HepG2 (cell line): ENCODE measurements around the gene TBC1D10A. TPM values are rescaled to one million over a fixed set of nuclear protein-coding genes. Genes with fewer than 3 reads are reported as not detected.

ENCODE experiments used
- ELF4 ChIP-seq: sonication (generic); formaldehyde crosslinking; IDR thresholded peaks from 2 replicates; pipeline ENCODE4 v1.5.0; 2020; ENCODE audit warnings: missing genetic modification reagents, mild to moderate bottlenecking, moderate library complexity, borderline replicate concordance
- GABPB1 ChIP-seq: IDR thresholded peaks from 2 replicates; pipeline ENCODE4 v1.6.1; 2016; ENCODE audit warnings: mild to moderate bottlenecking, missing genetic modification reagents, moderate library complexity, missing compliant biosample characterization
- HNRNPLL ChIP-seq: fragments of 200-400 bp; formaldehyde crosslinking; IDR thresholded peaks from 2 replicates; pipeline ENCODE4 v1.6.1; 2017; ENCODE audit warnings: mild to moderate bottlenecking, low read depth, low read length; ENCODE audit not compliant: poor library complexity, severe bottlenecking
- HOXD1 ChIP-seq: sonication (generic); formaldehyde crosslinking; IDR thresholded peaks from 2 replicates; pipeline ENCODE4 v1.5.0; 2020; ENCODE audit warnings: missing genetic modification reagents
- KAT2B ChIP-seq: fragments of 150-350 bp; IDR thresholded peaks from 2 replicates; pipeline ENCODE4 v1.6.1; 2014; ENCODE audit warnings: low read depth, low read length, borderline replicate concordance
- NFIB ChIP-seq: sonication (generic); formaldehyde crosslinking; IDR thresholded peaks from 2 replicates; pipeline ENCODE4 v1.9.0; 2021; ENCODE audit warnings: missing genetic modification reagents, mild to moderate bottlenecking, borderline replicate concordance
- PCBP1 ChIP-seq: fragments of 200-400 bp; formaldehyde crosslinking; IDR thresholded peaks from 2 replicates; pipeline ENCODE4 v1.6.1; 2017; ENCODE audit warnings: mild to moderate bottlenecking, low read depth, low read length, borderline replicate concordance
- PHF20 ChIP-seq: sonication (generic); formaldehyde crosslinking; IDR thresholded peaks from 2 replicates; pipeline ENCODE4 v1.5.0; 2020; ENCODE audit warnings: mild to moderate bottlenecking, missing genetic modification reagents
- RFX3 ChIP-seq: IDR thresholded peaks from 2 replicates; pipeline ENCODE4 v1.6.1; 2016; ENCODE audit warnings: missing biosample characterization, missing genetic modification reagents
- TRIM24 ChIP-seq: sonication (generic); formaldehyde crosslinking; IDR thresholded peaks from 2 replicates; pipeline ENCODE4 v1.8.0; 2022; ENCODE audit warnings: mild to moderate bottlenecking, missing genetic modification reagents
- XRCC5 ChIP-seq: fragments of 200-400 bp; formaldehyde crosslinking; optimal IDR thresholded peaks from 2 replicates; pipeline ENCODE3; 2017; ENCODE audit warnings: mild to moderate bottlenecking, low read length
- ZNF614 ChIP-seq: IDR thresholded peaks from 2 replicates; pipeline ENCODE4 v1.6.1; 2018; ENCODE audit warnings: missing biosample characterization, missing genetic modification reagents, inconsistent platforms, borderline replicate concordance
- polyA plus RNA-seq, 8 experiments: library from polyadenylated mRNA; depleted of rRNA in 3 of 8; stranded (reverse) in 7 of 8; unstranded in 1 of 8; fragments of >200 nt; fragmentation: Illumina TruSeq in 4 of 8; extraction: Trizol in 4 of 8; gene quantifications; 2 replicates each; pipeline versions ENCODE4 v1.2.1 to v1.2.3, GENCODE V29; 2011 to 2016; ENCODE audit warnings: low read depth in 4 of 8, missing spikeins in 1 of 8, mixed read lengths in 1 of 8; ENCODE audit not compliant: insufficient read depth in 1 of 8
- total RNA-seq, 5 experiments: library from RNA; depleted of rRNA; stranded (reverse); fragments of >200 nt; fragmentation: Illumina TruSeq; extraction: Trizol; gene quantifications; 2 replicates each; pipeline ENCODE4 v1.2.3, GENCODE V29; 2016; ENCODE audit warnings: low read depth in 1 of 5
- TF ChIP-seq, protein P1 (sequence below): sonication (generic); formaldehyde crosslinking; IDR thresholded peaks from 2 replicates; pipeline ENCODE4 v1.4.0; 2020; ENCODE audit warnings: low read depth, mild to moderate bottlenecking, missing genetic modification reagents
- TF ChIP-seq, protein P2 (sequence below): sonication (generic); formaldehyde crosslinking; IDR thresholded peaks from 2 replicates; pipeline ENCODE4 v1.9.0; 2021; ENCODE audit warnings: missing genetic modification reagents, mild to moderate bottlenecking, borderline replicate concordance
- TF ChIP-seq, protein P3 (sequence below): sonication (generic); formaldehyde crosslinking; IDR thresholded peaks from 2 replicates; pipeline ENCODE4 v1.4.0; 2020; ENCODE audit warnings: missing genetic modification reagents

The TBC1D10A gene
- total and polyA plus RNA-seq, 2 of the 13 experiments (the other 11 are each of a cell fraction or from before 2014, with no cell fraction given), result 4.2 to 4.9 TPM

DNA sequence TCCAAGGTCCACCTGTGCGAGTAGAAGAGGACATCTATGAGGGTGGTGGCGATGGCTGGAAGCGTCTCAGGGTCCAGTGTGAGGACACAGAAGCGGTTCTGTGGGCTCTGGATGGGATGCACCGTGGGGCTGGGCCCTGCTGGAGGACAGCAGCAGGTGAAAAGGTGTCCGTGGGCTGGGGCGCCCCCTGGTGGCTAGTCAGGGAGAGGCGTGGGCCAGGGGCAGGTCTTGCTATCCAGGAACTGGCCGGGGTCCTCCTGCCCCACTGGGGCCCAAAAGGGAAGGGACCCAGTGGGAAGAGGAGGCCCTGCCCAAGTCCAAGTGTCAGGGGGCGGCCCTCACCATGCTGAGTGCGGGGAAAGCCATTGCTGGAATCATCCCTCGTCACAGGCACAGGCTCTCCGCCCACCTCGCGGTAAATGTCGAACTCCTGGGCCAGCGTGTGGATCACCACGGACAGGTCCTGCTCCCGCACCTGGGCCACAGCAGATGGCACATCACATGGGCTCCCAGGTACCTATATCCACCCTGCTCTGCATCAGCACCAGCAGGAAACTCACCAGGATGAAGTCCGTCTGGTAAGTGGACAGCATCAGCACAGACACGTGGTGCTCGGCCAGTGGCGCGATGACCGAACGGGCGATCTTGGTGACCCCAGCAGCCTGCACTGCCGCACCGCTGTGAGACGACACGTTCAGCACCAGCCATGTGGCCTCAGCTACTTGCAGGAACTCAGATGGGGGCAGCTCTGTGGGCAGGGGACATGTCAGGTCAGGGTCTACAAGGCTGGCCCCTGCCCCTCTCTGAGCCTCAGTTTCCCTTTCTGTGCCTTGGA lies 39.7 kb downstream of the TBC1D10A start (continued):
- TF ChIP-seq PCBP1 (no peak), KAT2B (no peak), ZNF614 (CRISPR knock-in tag) (no peak), RFX3 (no peak), GABPB1 (CRISPR knock-in tag) (peak; percentile 42; the same call in 1 of the 2 replicates), TRIM24 (CRISPR knock-in tag) (no peak), ELF4 (CRISPR knock-in tag) (no peak), PHF20 (no peak), HNRNPLL (peak; percentile 19), XRCC5 (peak; percentile 46), HOXD1 (0 out of 2 replicates have a peak, but pooled peaks have one; percentile 21), NFIB (CRISPR knock-in tag) (no peak)
- TF ChIP-seq, protein P1, sequence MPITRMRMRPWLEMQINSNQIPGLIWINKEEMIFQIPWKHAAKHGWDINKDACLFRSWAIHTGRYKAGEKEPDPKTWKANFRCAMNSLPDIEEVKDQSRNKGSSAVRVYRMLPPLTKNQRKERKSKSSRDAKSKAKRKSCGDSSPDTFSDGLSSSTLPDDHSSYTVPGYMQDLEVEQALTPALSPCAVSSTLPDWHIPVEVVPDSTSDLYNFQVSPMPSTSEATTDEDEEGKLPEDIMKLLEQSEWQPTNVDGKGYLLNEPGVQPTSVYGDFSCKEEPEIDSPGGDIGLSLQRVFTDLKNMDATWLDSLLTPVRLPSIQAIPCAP (CRISPR knock-in tag), result no peak
- TF ChIP-seq, protein P2, sequence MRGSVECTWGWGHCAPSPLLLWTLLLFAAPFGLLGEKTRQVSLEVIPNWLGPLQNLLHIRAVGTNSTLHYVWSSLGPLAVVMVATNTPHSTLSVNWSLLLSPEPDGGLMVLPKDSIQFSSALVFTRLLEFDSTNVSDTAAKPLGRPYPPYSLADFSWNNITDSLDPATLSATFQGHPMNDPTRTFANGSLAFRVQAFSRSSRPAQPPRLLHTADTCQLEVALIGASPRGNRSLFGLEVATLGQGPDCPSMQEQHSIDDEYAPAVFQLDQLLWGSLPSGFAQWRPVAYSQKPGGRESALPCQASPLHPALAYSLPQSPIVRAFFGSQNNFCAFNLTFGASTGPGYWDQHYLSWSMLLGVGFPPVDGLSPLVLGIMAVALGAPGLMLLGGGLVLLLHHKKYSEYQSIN (CRISPR knock-in tag), result no peak
- TF ChIP-seq, protein P3, sequence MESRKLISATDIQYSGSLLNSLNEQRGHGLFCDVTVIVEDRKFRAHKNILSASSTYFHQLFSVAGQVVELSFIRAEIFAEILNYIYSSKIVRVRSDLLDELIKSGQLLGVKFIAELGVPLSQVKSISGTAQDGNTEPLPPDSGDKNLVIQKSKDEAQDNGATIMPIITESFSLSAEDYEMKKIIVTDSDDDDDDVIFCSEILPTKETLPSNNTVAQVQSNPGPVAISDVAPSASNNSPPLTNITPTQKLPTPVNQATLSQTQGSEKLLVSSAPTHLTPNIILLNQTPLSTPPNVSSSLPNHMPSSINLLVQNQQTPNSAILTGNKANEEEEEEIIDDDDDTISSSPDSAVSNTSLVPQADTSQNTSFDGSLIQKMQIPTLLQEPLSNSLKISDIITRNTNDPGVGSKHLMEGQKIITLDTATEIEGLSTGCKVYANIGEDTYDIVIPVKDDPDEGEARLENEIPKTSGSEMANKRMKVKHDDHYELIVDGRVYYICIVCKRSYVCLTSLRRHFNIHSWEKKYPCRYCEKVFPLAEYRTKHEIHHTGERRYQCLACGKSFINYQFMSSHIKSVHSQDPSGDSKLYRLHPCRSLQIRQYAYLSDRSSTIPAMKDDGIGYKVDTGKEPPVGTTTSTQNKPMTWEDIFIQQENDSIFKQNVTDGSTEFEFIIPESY (CRISPR knock-in tag), result peak; percentile 76; the same call in 1 of the 2 replicates
